Adrenal gland (tissue), 12 donors: ENCODE data around the gene LNPEP. TPM values are rescaled to one million over a fixed set of nuclear protein-coding genes. Genes with fewer than 3 reads are reported as not detected.

Experiments used
- DNase-seq, 7 donors: peaks; one replicate each; pipeline ENCODE4 v3.0.0-alpha.2; 2019 to 2020
- H3K27ac ChIP-seq, 5 donors: fragments of 200-600 bp; sonication (generic) in 4 of 5; 1 replicate in 3 of 5; 2 replicates in 2 of 5; pipeline versions ENCODE4 v1.5.1 to v1.8.0; 2016 to 2020; ENCODE audit warnings: mild to moderate bottlenecking in 1 of 5
- H3K27me3 ChIP-seq: fragments of 200-600 bp; 2 replicates; pipeline ENCODE4 v1.8.0; 2021
- H3K36me3 ChIP-seq, 2 donors: fragments of 200-600 bp; replicated peaks in 1 of 2; 1 replicate in 1 of 2; 2 replicates in 1 of 2; pipeline versions ENCODE4 v1.5.1 to v1.8.0; 2018 to 2022
- H3K4me1 ChIP-seq, 2 donors: fragments of 200-600 bp; replicated peaks in 1 of 2; 1 replicate in 1 of 2; 2 replicates in 1 of 2; pipeline versions ENCODE4 v1.5.1 to v1.8.0; 2018 to 2021
- H3K4me3 ChIP-seq, 4 donors: fragments of 200-600 bp; sonication (generic) in 3 of 4; one replicate each; pipeline ENCODE4 v1.5.1; 2016 to 2018
- H3K9me3 ChIP-seq, 3 donors: fragments of 200-600 bp; sonication (generic) in 1 of 3; replicated peaks in 1 of 3; 1 replicate in 2 of 3; 2 replicates in 1 of 3; pipeline versions ENCODE4 v1.5.1 to v1.8.0; 2016 to 2021
- CTCF ChIP-seq, 6 experiments: fragments of 450-650 bp in 4 of 6; fragments of 200-600 bp in 2 of 6; sonication (generic) in 1 of 6; IDR thresholded peaks; 1 replicate in 5 of 6; 2 replicates in 1 of 6; pipeline versions ENCODE4 v1.5.1 to v1.8.0; 2016 to 2021; ENCODE audit warnings: antibody characterized with exemption in 6 of 6, mild to moderate bottlenecking in 2 of 6, moderate library complexity in 1 of 6
- POLR2A ChIP-seq, 2 donors: fragments of 450-650 bp; IDR thresholded peaks; one replicate each; pipeline ENCODE4 v1.6.1; 2017; ENCODE audit warnings: antibody characterized with exemption in 2 of 2, mild to moderate bottlenecking in 2 of 2, moderate library complexity in 1 of 2
- WGBS, 4 donors: extraction: QIAGEN DNeasy Blood & Tissue Kit in 2 of 4; methylation state at CpG; one replicate each; pipeline versions ENCODE4 v1.1.5 to v1.1.7; 2013 to 2017; 5-methylcytosine and 5-hydroxymethylcytosine counted together
- intact Hi-C, 2 donors: fragments of 100-400 bp; cut with DNase I; formaldehyde crosslinking; loops; one replicate each; pipeline versions ENCODE4 v1.14.1 to v1.15.0; 2022 to 2023
- polyA plus RNA-seq, 3 donors: library from polyadenylated mRNA; stranded (reverse); fragments of 200-250 nt in 2 of 3; fragments of 350-450 nt in 1 of 3; fragmentation: Illumina TruSeq in 1 of 3; extraction: RNeasy Lipid Tissue Mini Kit (QIAGEN cat#74804) in 1 of 3; gene quantifications; one replicate each; pipeline ENCODE4 v1.2.3, GENCODE V29; 2013 to 2014
- total RNA-seq, 9 donors: library from RNA; depleted of rRNA in 4 of 9; stranded (reverse); fragments of >200 nt in 4 of 9; fragments of 120-200 nt in 1 of 9; fragmentation: NEBNext Ultra II Directional in 1 of 9; extraction: Animal tissue kit (Norgen Biotek cat#: 25700) in 1 of 9; gene quantifications; one replicate each; pipeline versions ENCODE4 v1.1.0 to v1.2.4, GENCODE V29; 2013 to 2023
- donor health status: healthy with polysubstance abuse.
- donor health status: Bipolar disorder and iron deficiency.
- donor health status: DM: yes; HTN: yes; CAD: no.
- donor health status: DM: no; HTN: no; CAD: no.
- donor health status: DM: no; HTN: no; CAD: no.
- donor health status: DM: yes; HTN: yes; CAD: no.

The LNPEP gene
- total and polyA plus RNA-seq, 12 donors = 2.3 to 35.4 (median 20.8) TPM

- intact Hi-C loops = no loop called here
- H3K36me3 ChIP-seq = no peaks in the 10 kb centered on the region
Observed at GRCh38 chr5:96909435-96909834, 26.4 kb upstream of the LNPEP start.

GRCh38 chr5:96911139-96911538 lies 24.7 kb upstream of the LNPEP start:
- no peak for DNase-seq
- no peaks in the 10 kb centered on the region for H3K9me3 ChIP-seq
- H3K36me3 ChIP-seq = no peaks in the 10 kb centered on the region
- H3K27me3 ChIP-seq = no peaks in the 10 kb centered on the region
- no peaks in the 10 kb centered on the region for H3K4me1 ChIP-seq
- no peak overlapping the region for H3K27ac ChIP-seq
- WGBS, 4 donors = 93 to 99% (median 97%) methylated on average over 2 of the region's 2 CpGs
- H3K4me3 ChIP-seq = no peak overlapping the region
- no peak for TF ChIP-seq POLR2A (IDR thresholded peaks at IDR 0.05)
- no peak for TF ChIP-seq CTCF (IDR thresholded peaks at IDR 0.05)
- intact Hi-C loops = no loop called here

More at GRCh38 chr5:96909435-96909834, 26.4 kb upstream of the LNPEP start:
- DNase-seq = no peak
- 79 to 82% (median 81%) methylated on average over 4 of the region's 4 CpGs for WGBS, 4 donors
- no peak overlapping the region for H3K27ac ChIP-seq
- no peak overlapping the region for H3K4me3 ChIP-seq
- no peaks in the 10 kb centered on the region for H3K4me1 ChIP-seq
- TF ChIP-seq CTCF (IDR thresholded peaks at IDR 0.05) (no peak), POLR2A (IDR thresholded peaks at IDR 0.05) (no peak)
- no peaks in the 10 kb centered on the region for H3K27me3 ChIP-seq
- H3K9me3 ChIP-seq = no peaks in the 10 kb centered on the region

- intact Hi-C loops = no loop called here
- Histone ChIP-seq H3K4me1 (no peaks in the 10 kb centered on the region), H3K36me3 (no peaks in the 10 kb centered on the region), H3K9me3 (no peaks in the 10 kb centered on the region), H3K27me3 (no peaks in the 10 kb centered on the region), H3K27ac (no peak overlapping the region), H3K4me3 (no peak overlapping the region)
- no peak for DNase-seq
- 68 to 79% (median 72%) methylated on average over 2 of the region's 2 CpGs for WGBS, 4 donors
- TF ChIP-seq POLR2A (IDR thresholded peaks at IDR 0.05) (no peak), CTCF (IDR thresholded peaks at IDR 0.05) (no peak)
Observed at GRCh38 chr5:96913233-96913632, 22.6 kb upstream of the LNPEP start.

- intact Hi-C loops = loop anchor here in 1 of 2 donors (10.0 kb wide), 1 partner anchor 45 kb away; the partner anchor contains the start of gene ERAP2
- DNase-seq = no peak
- no peaks in the 10 kb centered on the region for H3K27me3 ChIP-seq
- no peaks in the 10 kb centered on the region for H3K9me3 ChIP-seq
- WGBS, 4 donors = 78 to 95% (median 87%) methylated on average over 4 of the region's 4 CpGs
- H3K27ac ChIP-seq = no peak overlapping the region
- H3K4me3 ChIP-seq = no peak overlapping the region
- TF ChIP-seq CTCF (IDR thresholded peaks at IDR 0.05) (no peak), POLR2A (IDR thresholded peaks at IDR 0.05) (no peak)
- no peaks in the 10 kb centered on the region for H3K36me3 ChIP-seq
- no peaks in the 10 kb centered on the region for H3K4me1 ChIP-seq
Observed at GRCh38 chr5:96919754-96920197, 16.1 kb upstream of the LNPEP start.
